Measurements from ENCODE around the gene MINDY4. TPM values are rescaled to one million over a fixed set of nuclear protein-coding genes. Genes with fewer than 3 reads are reported as not detected.
A peak's percentile ranks its signal among the peaks of the same experiment; 100 is the strongest.

The MINDY4 gene
- total RNA-seq, 2 donors from 2014 or later: 7.5 to 8.6 TPM

- no peak within 1 kb of the TSS for H3K4me3 ChIP-seq
- peak within 1 kb of the TSS; percentile 15 to 62 (median 55) for H3K27ac ChIP-seq
- intact Hi-C loops (cut with DNase I): no loop called here
- no peaks in the 10 kb centered on the region for H3K27me3 ChIP-seq
- DNase-seq (peak in 1 of 4 donors; percentile 25), ATAC-seq (no peak)
- 60 to 86% methylated on average over 3 to 6 of the region's 6 CpGs for WGBS, 2 donors
- TF ChIP-seq POLR2A (IDR thresholded peaks at IDR 0.05) (peak in 1 of 3 donors; percentile 20), CTCF (IDR thresholded peaks at IDR 0.05) (no peak)
- H3K36me3 ChIP-seq (replicated peaks in 1 of 2; ENCODE audit: insufficient read depth in 1 of 2, low read depth in 2 of 2): no peaks in the 10 kb centered on the region
- H3K4me1 ChIP-seq: peaks cover 8% of the 10 kb centered on the region
- no peaks in the 10 kb centered on the region for H3K9me3 ChIP-seq
Measured at GRCh38 chr7:30751696-30752273, 19.4 kb upstream of the MINDY4 start, which contains the start of gene INMT. Gene INMT, plus strand, starts transcription at chr7:30752135. Its CDS starts 16 bp downstream, at chr7:30752151.

- Histone ChIP-seq H3K27ac (peak overlapping the region in 3 of 4 donors; percentile 15 to 56 (median 36)), H3K4me3 (no peak overlapping the region), H3K9me3 (no peaks in the 10 kb centered on the region), H3K36me3 (replicated peaks in 1 of 2; ENCODE audit: insufficient read depth in 1 of 2, low read depth in 2 of 2) (no peaks in the 10 kb centered on the region), H3K4me1 (peaks cover 8% of the 10 kb centered on the region), H3K27me3 (no peaks in the 10 kb centered on the region)
- TF ChIP-seq POLR2A (IDR thresholded peaks at IDR 0.05): no peak
- no peak for TF ChIP-seq CTCF (IDR thresholded peaks at IDR 0.05)
- DNase-seq: no peak
- ATAC-seq: no peak
- 60 to 84% methylated on average over 3 to 6 of the region's 6 CpGs for WGBS, 2 donors
- intact Hi-C loops (cut with DNase I): no loop called here
Measured at GRCh38 chr7:30752484-30752883, 18.7 kb upstream of the MINDY4 start.

- H3K27ac ChIP-seq: peak overlapping the region in 2 of 4 donors; percentile 15 to 56
- intact Hi-C loops (cut with DNase I): no loop called here
- ATAC-seq: peak; percentile 51
Measured at GRCh38 chr7:30752979-30753378, 18.2 kb upstream of the MINDY4 start.

GRCh38 chr7:30754315-30754877, 16.8 kb upstream of the MINDY4 start:
- DNase-seq (no peak), ATAC-seq (no peak)
- no peaks in the 10 kb centered on the region for H3K36me3 ChIP-seq (replicated peaks in 1 of 2; ENCODE audit: insufficient read depth in 1 of 2, low read depth in 2 of 2)
- H3K4me3 ChIP-seq: no peak overlapping the region
- H3K27ac ChIP-seq: no peak overlapping the region
- TF ChIP-seq CTCF (IDR thresholded peaks at IDR 0.05) (no peak), POLR2A (IDR thresholded peaks at IDR 0.05) (no peak)
- 76 to 82% methylated on average over 6 of the region's 6 CpGs for WGBS, 2 donors
- no peaks in the 10 kb centered on the region for H3K9me3 ChIP-seq
- H3K4me1 ChIP-seq: peaks cover 8% of the 10 kb centered on the region
- intact Hi-C loops (cut with DNase I): no loop called here
- no peaks in the 10 kb centered on the region for H3K27me3 ChIP-seq

More at GRCh38 chr7:30752979-30753378, 18.2 kb upstream of the MINDY4 start:
- Histone ChIP-seq H3K4me1 (peaks cover 8% of the 10 kb centered on the region), H3K27me3 (no peaks in the 10 kb centered on the region), H3K9me3 (no peaks in the 10 kb centered on the region), H3K4me3 (no peak overlapping the region), H3K36me3 (replicated peaks in 1 of 2; ENCODE audit: insufficient read depth in 1 of 2, low read depth in 2 of 2) (no peaks in the 10 kb centered on the region)
- WGBS, 2 donors: 17 to 19% methylated on average over 5 of the region's 5 CpGs
- TF ChIP-seq CTCF (IDR thresholded peaks at IDR 0.05) (no peak), POLR2A (IDR thresholded peaks at IDR 0.05) (no peak)
- DNase-seq: peak; percentile 62 to 84 (median 74)
